GM12878 (cell line): ENCODE results near the gene EXD3. TPM values are rescaled to one million over a fixed set of nuclear protein-coding genes. Genes with fewer than 3 reads are reported as not detected.

Source experiments
- ATAC-seq: fragments of 200-7000 bp; cut with Tn5 transposase; 3 replicates; pipeline ENCODE4 v1.9.1; 2020; ENCODE audit warnings: mild to moderate bottlenecking, moderate library complexity
- BruUV-seq: library from RNA; stranded (reverse); fragments of 400-500 nt; replicated peaks from 2 replicates; lab custom pipeline; 2021; lab: Mats Ljungman, UMichigan
- CTCF ChIA-PET: fragments of 300-600 bp; sonication (Branson Sonifier 250); formaldehyde crosslinking; extraction: SDS; loops from one replicate; lab custom pipeline; 2021; ENCODE audit warnings: inconsistent platforms; lab: Yijun Ruan, JAX
- POLR2A ChIA-PET: fragments of 350-600 bp; formaldehyde crosslinking; extraction: SDS; loops from one replicate; lab custom pipeline; 2021; ENCODE audit warnings: inconsistent platforms; lab: Charles Lee
- RAD21 ChIA-PET: fragments of 300-600 bp; sonication (Branson Sonifier 250); formaldehyde crosslinking; loops from one replicate; lab custom pipeline; 2023; ENCODE audit warnings: antibody characterized with exemption; ENCODE audit not compliant: unreplicated experiment; lab: Charles Lee
- SMC1A ChIA-PET: fragments of 300-600 bp; sonication (Branson Sonifier 250); formaldehyde crosslinking; loops from one replicate; lab custom pipeline; 2023; ENCODE audit not compliant: unreplicated experiment, uncharacterized antibody; lab: Charles Lee
- DNase-seq: peaks from one replicate; pipeline ENCODE4 v3.0.0-alpha.2; 2011; ENCODE audit warnings: low read depth, low spot score
- FAIRE-seq: peaks from 3 replicates; lab custom pipeline; 2011; peaks lifted over from hg19 to GRCh38; lab: Jason Lieb, UNC
- H2AFZ ChIP-seq: 2 replicates; pipeline ENCODE4 v1.6.0; 2011; ENCODE audit warnings: low read depth, low read length, control low read depth; ENCODE audit not compliant: control insufficient read depth
- H3K27ac ChIP-seq: 2 replicates; pipeline ENCODE4 v1.5.1; 2011; ENCODE audit warnings: control low read depth; ENCODE audit not compliant: control insufficient read depth, insufficient read depth
- H3K27me3 ChIP-seq, 2 experiments: replicated peaks in 1 of 2; 2 replicates each; pipeline versions ENCODE4 v1.6.0 to v1.6.1; 2011; ENCODE audit warnings: low read length in 1 of 2; ENCODE audit not compliant: control insufficient read depth in 2 of 2, insufficient read depth in 2 of 2
- H3K36me3 ChIP-seq, 2 experiments: 2 replicates each; pipeline ENCODE4 v1.5.1; 2011; ENCODE audit warnings: low read length in 1 of 2; ENCODE audit not compliant: control insufficient read depth in 2 of 2, insufficient read depth in 2 of 2
- H3K4me1 ChIP-seq: 2 replicates; pipeline ENCODE4 v1.6.1; 2011; ENCODE audit warnings: mild to moderate bottlenecking, low read length, moderate library complexity, mixed read lengths; ENCODE audit not compliant: control insufficient read depth, insufficient read depth
- H3K4me2 ChIP-seq: 2 replicates; pipeline ENCODE4 v1.6.0; 2011; ENCODE audit warnings: control low read depth; ENCODE audit not compliant: control insufficient read depth, insufficient read depth
- H3K4me3 ChIP-seq: fragments of 200-600 bp; sonication (generic); 2 replicates; pipeline ENCODE4 v1.5.1; 2016
- H3K79me2 ChIP-seq: 2 replicates; pipeline ENCODE4 v1.6.0; 2011; ENCODE audit warnings: low read length; ENCODE audit not compliant: control insufficient read depth, insufficient read depth
- H3K9ac ChIP-seq: 2 replicates; pipeline ENCODE4 v1.8.0; 2011; ENCODE audit warnings: low read length, control low read depth, mixed read lengths; ENCODE audit not compliant: control insufficient read depth, insufficient read depth
- H3K9me3 ChIP-seq: replicated peaks from 3 replicates; pipeline ENCODE4 v1.5.1; 2011; ENCODE audit warnings: mild to moderate bottlenecking, low read length; ENCODE audit not compliant: control insufficient read depth, insufficient read depth
- H4K20me1 ChIP-seq: 2 replicates; pipeline ENCODE4 v1.6.0; 2011; ENCODE audit not compliant: control insufficient read depth, insufficient read depth
- CBFB ChIP-seq: IDR thresholded peaks from 2 replicates; pipeline ENCODE4 v1.6.1; 2016; ENCODE audit warnings: antibody characterized with exemption, low read depth
- CTCF ChIP-seq, 3 experiments: IDR thresholded peaks in 2 of 3; conservative IDR thresholded peaks in 1 of 3; 2 replicates each; pipeline ENCODE4 v1.5.1; 2011; ENCODE audit warnings: low read depth in 3 of 3, low read length in 3 of 3, mild to moderate bottlenecking in 3 of 3, control low read depth in 2 of 3, moderate library complexity in 2 of 3, inconsistent platforms in 1 of 3, mixed read lengths in 1 of 3; ENCODE audit not compliant: control insufficient read depth in 2 of 3, insufficient read depth in 1 of 3; ENCODE audit errors: extremely low read depth in 1 of 3
- IRF3 ChIP-seq: fragments of 450-650 bp; IDR thresholded peaks from 2 replicates; pipeline ENCODE4 v1.6.1; 2014; ENCODE audit warnings: mild to moderate bottlenecking
- IRF5 ChIP-seq: fragments of 450-650 bp; IDR thresholded peaks from 2 replicates; pipeline ENCODE4 v1.6.1; 2017; ENCODE audit warnings: borderline replicate concordance
- JUND ChIP-seq: IDR thresholded peaks from 2 replicates; pipeline ENCODE4 v1.6.1; 2012; ENCODE audit warnings: low read depth, mild to moderate bottlenecking, low read length, improper control_type of control experiment, moderate library complexity
- WRNIP1 ChIP-seq: IDR thresholded peaks from 2 replicates; pipeline ENCODE4 v1.6.1; 2011; ENCODE audit warnings: low read depth, low read length, improper control_type of control experiment, borderline replicate concordance
- ZSCAN29 ChIP-seq: fragments of 450-650 bp; IDR thresholded peaks from 2 replicates; pipeline ENCODE4 v1.6.1; 2017; ENCODE audit warnings: mild to moderate bottlenecking, moderate library complexity
- WGBS: methylation state at CpG from one replicate; pipeline ENCODE4 v1.1.6; 2016; ENCODE audit warnings: low lambda C conversion rate; ENCODE audit not compliant: insufficient replicate concordance, insufficient coverage; ENCODE audit errors: missing lambda C conversion rate; 5-methylcytosine and 5-hydroxymethylcytosine counted together
- in situ Hi-C: fragments of 300-500 bp; cut with MboI; formaldehyde crosslinking; loops from 9 replicates; pipeline ENCODE4 v1.14.3; 2018; ENCODE audit warnings: mixed read lengths
- intact Hi-C: fragments of 100-400 bp; cut with micrococcal nuclease; formaldehyde crosslinking; loops from one replicate; pipeline ENCODE4 v1.14.2; 2022; ENCODE audit not compliant: unreplicated experiment
- polyA plus RNA-seq, 11 experiments: library from polyadenylated mRNA; depleted of rRNA in 4 of 11; unstranded in 6 of 11; stranded (reverse) in 5 of 11; fragments of >200 nt; fragmentation: Nextera tagmentation in 4 of 11; fragmentation: Illumina TruSeq in 1 of 11; extraction: Ambion mirVana in 4 of 11; extraction: Trizol in 1 of 11; gene quantifications; 1 replicate in 1 of 11; 2 replicates in 10 of 11; pipeline versions ENCODE4 v1.2.1 to v1.2.3, GENCODE V29; 2011 to 2016; ENCODE audit warnings: inconsistent platforms in 2 of 11, missing spikeins in 2 of 11, low read depth in 1 of 11
- total RNA-seq, 4 experiments: library from RNA; depleted of rRNA in 3 of 4; stranded (reverse); fragments of >200 nt in 3 of 4; fragmentation: Illumina TruSeq in 1 of 4; extraction: Trizol in 1 of 4; gene quantifications; 2 replicates each; pipeline versions ENCODE4 v1.2.1 to v1.2.3, GENCODE V29; 2013 to 2021

The EXD3 gene
- total and polyA plus RNA-seq, 10 of the 15 experiments (the other 5 are each of a cell fraction or from before 2014, with no cell fraction given): 0.21 to 7.1 (median 3.6) TPM

GRCh38 chr9:137272241-137273094 lies 150.5 kb downstream of the EXD3 start (continued):
- no peak for TF ChIP-seq IRF5
- no peak for TF ChIP-seq CTCF (IDR thresholded peaks at IDR 0.05 in 2 of 3, conservative IDR thresholded peaks at IDR 0.05 in 1 of 3; ENCODE audit: control insufficient read depth in 2 of 3, extremely low read depth in 1 of 3, insufficient read depth in 1 of 3, low read depth in 3 of 3, low read length in 3 of 3)

- WGBS: 33% methylated on average over 3 of the region's 3 CpGs
- FAIRE-seq: no peak
- in situ Hi-C loops: no loop called here
- Histone ChIP-seq H3K36me3 (peaks cover 6 to 8% of the 10 kb centered on the region in 2 experiments; a peak in 3 of 4 replicates), H3K79me2 (0 out of 2 replicates have a peak, but pooled peaks cover 2% of the 10 kb centered on the region), H3K4me2 (no peak overlapping the region), H4K20me1 (no peaks in the 10 kb centered on the region), H3K4me3 (no peak overlapping the region), H3K27me3 (no peaks in the 10 kb centered on the region), H3K4me1 (peaks cover 43% of the 10 kb centered on the region), H2AFZ (no peak overlapping the region), H3K9ac (no peak overlapping the region), H3K27ac (no peak overlapping the region), H3K9me3 (no peaks in the 10 kb centered on the region)
- BruUV-seq: no TSS peak
- SMC1A ChIA-PET: no interaction called here
- CTCF ChIA-PET: no interaction called here
- intact Hi-C loops: no loop called here
- POLR2A ChIA-PET: interaction anchor here (0.6 kb wide), 1 partner anchor 61 kb away, joined by 3 read pairs; no protein-coding TSS in a partner anchor
- TF ChIP-seq ZSCAN29: no peak
- no peak for TF ChIP-seq IRF3
- no peak for TF ChIP-seq WRNIP1
- no peak for TF ChIP-seq JUND
- TF ChIP-seq CBFB: no peak
- no peak for ATAC-seq
- no peak for DNase-seq
- RAD21 ChIA-PET: interaction anchor here (0.6 kb wide), 1 partner anchor 17 kb away, joined by 3 read pairs; no protein-coding TSS in a partner anchor
Measured at GRCh38 chr9:137271696-137272076, 151.3 kb downstream of the EXD3 start.
